K562 (cell line): Measurements from ENCODE around the gene CCL5.
A peak's percentile ranks its signal among the peaks of the same experiment; 100 is the strongest.

ENCODE experiments used
- CEBPG ChIP-seq, 3 experiments: fragments of 200-800 bp in 1 of 3; sonication (Bioruptor generic) in 1 of 3; sonication (generic) in 1 of 3; formaldehyde crosslinking in 1 of 3; IDR thresholded peaks in 2 of 3; conservative IDR thresholded peaks in 1 of 3; 2 replicates each; pipeline versions ENCODE4 v1.6.1 to v1.8.0; 2016 to 2022; ENCODE audit warnings: missing compliant biosample characterization in 2 of 3, missing genetic modification characterization in 2 of 3, mild to moderate bottlenecking in 1 of 3, missing genetic modification reagents in 1 of 3
- ETV6 ChIP-seq, 3 experiments: fragments of 150-350 bp in 1 of 3; sonication (generic) in 1 of 3; formaldehyde crosslinking in 1 of 3; IDR thresholded peaks; 2 replicates each; pipeline versions ENCODE4 v1.6.1 to v1.8.0; 2014 to 2022; ENCODE audit warnings: borderline replicate concordance in 2 of 3, low read depth in 2 of 3, antibody characterized with exemption in 1 of 3, low read length in 1 of 3, mild to moderate bottlenecking in 1 of 3, missing genetic modification reagents in 1 of 3
- TEAD2 ChIP-seq: fragments of 450-650 bp; IDR thresholded peaks from 2 replicates; pipeline ENCODE4 v1.6.1; 2016; ENCODE audit warnings: missing genetic modification characterization, control low read depth, missing compliant biosample characterization
- TF ChIP-seq, protein P1 (sequence below): sonication (generic); formaldehyde crosslinking; IDR thresholded peaks from 2 replicates; pipeline ENCODE4 v1.8.0; 2022; ENCODE audit warnings: mild to moderate bottlenecking, low read depth, missing genetic modification reagents

GRCh38 chr17:35895636-35896587 lies 15.8 kb upstream of the CCL5 start:
- TF ChIP-seq TEAD2 (tag) (no peak), CEBPG (CRISPR knock-in tag; IDR thresholded peaks at IDR 0.05) (no peak), CEBPG (tag; conservative IDR thresholded peaks at IDR 0.05 in 1 of 2, IDR thresholded peaks at IDR 0.05 in 1 of 2) (peak in 1 of 2 experiments; percentile 36; a peak in 1 of 4 replicates), ETV6 (IDR thresholded peaks at IDR 0.05; ENCODE audit: borderline replicate concordance in 1 of 2, low read depth in 2 of 2, low read length in 1 of 2) (no peak), ETV6 (CRISPR knock-in tag; IDR thresholded peaks at IDR 0.05; ENCODE audit: borderline replicate concordance) (no peak)
- TF ChIP-seq, protein P1, sequence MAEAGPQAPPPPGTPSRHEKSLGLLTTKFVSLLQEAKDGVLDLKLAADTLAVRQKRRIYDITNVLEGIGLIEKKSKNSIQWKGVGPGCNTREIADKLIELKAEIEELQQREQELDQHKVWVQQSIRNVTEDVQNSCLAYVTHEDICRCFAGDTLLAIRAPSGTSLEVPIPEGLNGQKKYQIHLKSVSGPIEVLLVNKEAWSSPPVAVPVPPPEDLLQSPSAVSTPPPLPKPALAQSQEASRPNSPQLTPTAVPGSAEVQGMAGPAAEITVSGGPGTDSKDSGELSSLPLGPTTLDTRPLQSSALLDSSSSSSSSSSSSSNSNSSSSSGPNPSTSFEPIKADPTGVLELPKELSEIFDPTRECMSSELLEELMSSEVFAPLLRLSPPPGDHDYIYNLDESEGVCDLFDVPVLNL (CRISPR knock-in tag), result no peak
